Fibroblast of skin of abdomen (primary cell): ENCODE data around the gene EFNA4. TPM values are rescaled to one million over a fixed set of nuclear protein-coding genes. Genes with fewer than 3 reads are reported as not detected.

Experiments
- DNase-seq: peaks from one replicate; pipeline ENCODE4 v3.0.0-alpha.2; 2013
- polyA plus RNA-seq, 2 experiments: library from polyadenylated mRNA; unstranded; fragments of 120-200 nt; gene quantifications; one replicate each; pipeline ENCODE4 v1.2.1, GENCODE V29; 2013; ENCODE audit not compliant: insufficient read length in 2 of 2

Gene EFNA4
- polyA plus RNA-seq (2013, experiment 1 of 2; ENCODE audit: insufficient read length), result 9.3 TPM
- polyA plus RNA-seq (2013, experiment 2 of 2; ENCODE audit: insufficient read length), result 10.1 TPM

GRCh38 chr1:155063550-155064110 is at the start of gene EFNA4:
TSS of gene EFNA4 (plus strand) at chr1:155063740. CDS start at chr1:155063824, 84 bp downstream.
- DNase-seq, result peak; percentile 78

- DNase-seq, result no peak
These were observed 48.6 kb upstream of the EFNA4 start for GRCh38 chr1:155014709-155015508.

GRCh38 chr1:155015527-155016230 is 47.9 kb upstream of the EFNA4 start:
- DNase-seq, result no peak

- no peak for DNase-seq
These were observed 47.2 kb upstream of the EFNA4 start for GRCh38 chr1:155016231-155016831.

- peak; percentile 83 for DNase-seq
These were observed 46.2 kb upstream of the EFNA4 start for GRCh38 chr1:155017041-155017945.

GRCh38 chr1:155017946-155018316 is 45.6 kb upstream of the EFNA4 start:
- DNase-seq, result no peak

- DNase-seq, result no peak
These were observed 44.8 kb upstream of the EFNA4 start for GRCh38 chr1:155018617-155019348.

- no peak for DNase-seq
These were observed 43.9 kb upstream of the EFNA4 start for GRCh38 chr1:155019377-155020245.

GRCh38 chr1:155022136-155022926 is 41.2 kb upstream of the EFNA4 start:
- DNase-seq, result no peak

- no peak for DNase-seq
These were observed 40.7 kb upstream of the EFNA4 start for GRCh38 chr1:155022927-155023236.

GRCh38 chr1:155023627-155024026 is 39.9 kb upstream of the EFNA4 start:
- DNase-seq, result no peak

- DNase-seq, result no peak
These were observed 39.2 kb upstream of the EFNA4 start for GRCh38 chr1:155024315-155024714.

- DNase-seq, result no peak
These were observed 37.4 kb upstream of the EFNA4 start for GRCh38 chr1:155026154-155026553.

- no peak for DNase-seq
These were observed 37.0 kb upstream of the EFNA4 start for GRCh38 chr1:155026588-155026987.

- DNase-seq, result no peak
These were observed 33.9 kb upstream of the EFNA4 start for GRCh38 chr1:155029513-155030242.

GRCh38 chr1:155030243-155030795 is 33.2 kb upstream of the EFNA4 start:
- DNase-seq, result no peak

- DNase-seq, result no peak
These were observed 32.6 kb upstream of the EFNA4 start for GRCh38 chr1:155030899-155031298.

- DNase-seq, result no peak
These were observed 30.7 kb upstream of the EFNA4 start for GRCh38 chr1:155032886-155033285.

GRCh38 chr1:155033524-155033923 is 30.0 kb upstream of the EFNA4 start, which contains the start of the genes DCST1 and DCST2:
TSS of gene DCST1 (plus strand) at chr1:155033824. CDS start at chr1:155034037, 213 bp downstream.
TSS of gene DCST2 (minus strand) at chr1:155033781. CDS start at chr1:155033701, 80 bp downstream.
- no peak for DNase-seq
